ENCODE data around the gene CLMN.
"Not testable (repeated sequence)": the region's sequence is repeated elsewhere in the genome, so short reads cannot be mapped to it uniquely, and the experiment has no call there.

DNA sequence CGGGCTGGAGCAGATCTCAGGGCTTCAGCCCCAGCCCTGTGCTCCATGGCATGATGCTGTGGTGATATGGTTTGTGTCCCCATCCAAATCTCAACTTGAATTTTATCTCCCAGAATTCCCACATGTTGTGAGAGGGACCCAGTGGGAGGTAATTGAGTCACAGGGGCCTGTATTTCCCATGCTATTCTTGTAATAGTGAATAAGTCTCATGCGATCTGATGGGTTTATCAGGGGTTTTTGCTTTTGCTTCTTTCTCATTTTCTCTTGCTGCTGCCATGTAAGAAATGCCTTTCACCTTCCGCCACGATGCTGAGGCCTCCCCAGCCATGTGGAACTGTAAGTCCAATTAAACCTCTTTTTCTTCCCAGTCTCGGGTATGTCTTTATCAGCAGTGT is 36.7 kb downstream of the CLMN start:
- TF ChIP-seq POLR2AphosphoS2 (IDR thresholded peaks at IDR 0.05; ENCODE audit: low read length); E2F1 (CRISPR knock-in tag; IDR thresholded peaks at IDR 0.05): not testable (repeated sequence)
- TF ChIP-seq, protein P1, sequence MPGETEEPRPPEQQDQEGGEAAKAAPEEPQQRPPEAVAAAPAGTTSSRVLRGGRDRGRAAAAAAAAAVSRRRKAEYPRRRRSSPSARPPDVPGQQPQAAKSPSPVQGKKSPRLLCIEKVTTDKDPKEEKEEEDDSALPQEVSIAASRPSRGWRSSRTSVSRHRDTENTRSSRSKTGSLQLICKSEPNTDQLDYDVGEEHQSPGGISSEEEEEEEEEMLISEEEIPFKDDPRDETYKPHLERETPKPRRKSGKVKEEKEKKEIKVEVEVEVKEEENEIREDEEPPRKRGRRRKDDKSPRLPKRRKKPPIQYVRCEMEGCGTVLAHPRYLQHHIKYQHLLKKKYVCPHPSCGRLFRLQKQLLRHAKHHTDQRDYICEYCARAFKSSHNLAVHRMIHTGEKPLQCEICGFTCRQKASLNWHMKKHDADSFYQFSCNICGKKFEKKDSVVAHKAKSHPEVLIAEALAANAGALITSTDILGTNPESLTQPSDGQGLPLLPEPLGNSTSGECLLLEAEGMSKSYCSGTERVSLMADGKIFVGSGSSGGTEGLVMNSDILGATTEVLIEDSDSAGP (CRISPR knock-in tag; IDR thresholded peaks at IDR 0.05), result not testable (repeated sequence)

Measured in K562 (cell line).